ENCODE results near the gene MBIP.

DNA sequence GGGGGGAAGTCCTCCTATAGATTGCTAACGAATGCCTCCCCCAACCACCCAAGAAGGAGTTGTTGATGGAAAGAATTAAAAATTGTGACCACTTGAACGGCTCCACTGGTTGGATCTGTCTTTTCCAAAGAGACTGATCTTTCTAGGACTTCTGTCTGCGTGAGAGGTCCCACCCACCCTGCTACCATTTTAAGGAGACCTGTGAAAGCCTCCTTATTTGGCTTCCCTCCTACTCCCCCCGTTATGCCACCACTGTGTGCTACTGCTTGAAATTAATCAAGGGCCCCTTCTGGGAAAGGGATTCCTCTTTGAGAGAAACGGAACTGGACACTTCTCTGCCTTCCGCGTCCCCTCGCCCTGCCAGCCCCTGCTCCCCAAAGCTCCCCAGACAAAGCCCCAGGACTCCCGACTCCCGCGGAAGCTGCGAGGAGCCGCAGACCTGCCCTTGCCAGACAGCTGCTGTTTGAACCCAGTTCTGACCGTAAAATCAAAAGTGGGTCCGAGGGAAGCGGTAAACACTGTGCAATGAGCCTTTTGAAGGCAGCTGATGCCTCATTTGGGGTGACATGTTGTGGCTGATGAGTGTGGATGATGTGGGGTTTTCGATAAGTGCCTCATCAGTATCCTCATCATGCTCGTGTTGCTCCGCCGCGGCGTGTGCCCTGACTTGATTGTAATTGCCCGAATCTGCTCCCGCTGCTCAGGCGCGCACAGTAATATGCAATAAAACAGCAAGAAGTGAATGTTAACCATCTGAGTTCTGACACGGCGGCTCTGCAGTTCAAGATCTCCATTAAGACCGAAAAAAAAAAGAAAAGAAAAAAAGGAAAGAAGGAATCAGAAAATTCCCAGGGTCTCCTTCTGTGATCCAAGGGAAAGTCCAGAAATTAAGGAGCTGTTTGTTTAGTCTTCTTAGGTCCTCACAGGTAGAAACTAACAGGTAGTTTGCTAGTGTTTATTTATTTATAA is 48.2 kb downstream of the MBIP start:
- TF ChIP-seq CTCF (IDR thresholded peaks at IDR 0.05) (no peak), NR3C1 (IDR thresholded peaks at IDR 0.05) (no peak), JUNB (IDR thresholded peaks at IDR 0.05) (no peak), HOXA7 (CRISPR knock-in tag; IDR thresholded peaks at IDR 0.05) (no peak), REST (IDR thresholded peaks at IDR 0.05) (no peak), MAX (IDR thresholded peaks at IDR 0.05) (no peak), E2F6 (IDR thresholded peaks at IDR 0.05; ENCODE audit: borderline replicate concordance, low read depth) (no peak), SMC3 (IDR thresholded peaks at IDR 0.05) (no peak), MAZ (IDR thresholded peaks at IDR 0.05; ENCODE audit: borderline replicate concordance, low read depth, low read length) (no peak)

All from A549 (cell line).